MCF 10A (cell line): ENCODE measurements around the gene FAM3D. TPM values are rescaled to one million over a fixed set of nuclear protein-coding genes. Genes with fewer than 3 reads are reported as not detected.
A peak's percentile ranks its signal among the peaks of the same experiment; 100 is the strongest.

Experiments
- BruUV-seq: library from RNA; stranded (reverse); fragments of 400-500 nt; replicated peaks from 2 replicates; lab custom pipeline; 2021; lab: Mats Ljungman, UMichigan
- CTCF ChIA-PET: fragments of 300-600 bp; sonication (Branson Sonifier 250); formaldehyde crosslinking; extraction: SDS; loops from one replicate; lab custom pipeline; 2021; ENCODE audit warnings: antibody characterized with exemption, inconsistent platforms; lab: Yijun Ruan, JAX
- POLR2A ChIA-PET: fragments of 300-600, 350-650 bp; sonication (Branson Sonifier 250); formaldehyde crosslinking; extraction: SDS; loops from one replicate; lab custom pipeline; 2020; ENCODE audit warnings: antibody characterized with exemption, inconsistent platforms; lab: Yijun Ruan, JAX
- DNase-seq: peaks from one replicate; pipeline ENCODE4 v3.0.0-alpha.2; 2018; ENCODE audit not compliant: unreplicated experiment
- H3K27ac Mint-ChIP-seq: one replicate; pipeline ENCODE4 v1.8.0; 2022; ENCODE audit warnings: mild to moderate bottlenecking, low read depth, mixed read lengths; ENCODE audit not compliant: unreplicated experiment
- H3K27me3 Mint-ChIP-seq: one replicate; pipeline ENCODE4 v1.8.0; 2022; ENCODE audit warnings: mixed read lengths; ENCODE audit not compliant: insufficient read depth, unreplicated experiment
- H3K36me3 Mint-ChIP-seq: one replicate; pipeline ENCODE4 v1.8.0; 2022; ENCODE audit warnings: mild to moderate bottlenecking, moderate library complexity, mixed read lengths; ENCODE audit not compliant: insufficient read depth, unreplicated experiment
- H3K4me1 Mint-ChIP-seq: one replicate; pipeline ENCODE4 v1.8.0; 2022; ENCODE audit warnings: mixed read lengths; ENCODE audit not compliant: insufficient read depth, unreplicated experiment
- H3K4me3 Mint-ChIP-seq: one replicate; pipeline ENCODE4 v1.8.0; 2022; ENCODE audit warnings: mild to moderate bottlenecking, moderate library complexity, mixed read lengths; ENCODE audit not compliant: unreplicated experiment
- H3K9me3 Mint-ChIP-seq: one replicate; pipeline ENCODE4 v1.8.0; 2022; ENCODE audit warnings: mixed read lengths; ENCODE audit not compliant: unreplicated experiment
- CTCF ChIP-seq: fragments of 200-600 bp; IDR thresholded peaks from one replicate; pipeline ENCODE4 v1.8.0; 2022; ENCODE audit warnings: antibody characterized with exemption, mild to moderate bottlenecking; ENCODE audit not compliant: unreplicated experiment
- intact Hi-C: fragments of 100-400 bp; cut with micrococcal nuclease; formaldehyde crosslinking; loops from 2 replicates; pipeline ENCODE4 v1.14.1; 2022
- total RNA-seq: library from RNA; stranded (reverse); gene quantifications from 2 replicates; pipeline ENCODE4 v1.2.3, GENCODE V29; 2022

The FAM3D gene
- total RNA-seq, 1 experiment from 2014 or later: not detected

GRCh38 chr3:58660998-58661397, 5.6 kb downstream of the FAM3D start:
- Mint-ChIP-seq H3K27ac (no peak overlapping the region), H3K36me3 (no peaks in the 10 kb centered on the region), H3K4me1 (no peaks in the 10 kb centered on the region), H3K27me3 (peaks cover 18% of the 10 kb centered on the region), H3K4me3 (no peak overlapping the region), H3K9me3 (peaks cover 1% of the 10 kb centered on the region)
- no peak for TF ChIP-seq CTCF
- no peak for DNase-seq
- no TSS peak for BruUV-seq
- intact Hi-C loops: no loop called here
- CTCF ChIA-PET: interaction anchor here (0.5 to 1.2 kb wide), 6 partner anchors 20 to 105 kb away, joined by 3 to 4 read pairs (median 3); no protein-coding TSS in a partner anchor
- POLR2A ChIA-PET: no interaction called here

DNA sequence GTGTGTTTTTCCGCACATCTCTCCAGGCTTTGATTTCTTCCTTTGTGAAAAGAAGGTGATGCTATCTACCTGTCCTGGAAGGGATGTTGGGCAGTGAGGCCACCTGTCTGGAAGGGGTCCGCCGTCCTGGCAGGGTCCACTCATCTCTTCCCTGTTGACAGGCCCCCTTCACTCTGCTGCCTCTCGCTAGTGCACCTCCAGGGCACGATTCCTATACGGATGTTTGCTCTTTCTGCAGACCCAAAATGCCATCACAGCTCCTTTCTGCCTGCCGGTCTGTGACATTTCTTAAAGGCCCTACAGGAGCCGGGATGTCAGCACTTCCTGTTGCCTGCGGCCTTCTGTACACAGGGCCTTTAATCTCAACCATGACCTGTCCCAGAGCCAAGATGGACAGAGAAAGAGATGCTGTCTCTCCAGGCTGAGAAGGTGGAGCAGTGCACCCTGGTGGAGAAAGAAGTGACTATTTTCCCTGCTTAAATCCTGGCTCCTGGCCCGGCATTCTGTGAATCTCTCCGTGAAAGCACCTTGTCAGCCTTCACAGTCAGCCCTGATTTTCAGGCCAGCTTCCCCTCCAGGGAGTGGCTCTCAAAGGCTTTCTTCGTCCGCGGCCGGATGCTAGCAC, 7.4 kb downstream of the FAM3D start:
- no TSS peak for BruUV-seq
- Mint-ChIP-seq H3K27me3 (peaks cover 26% of the 10 kb centered on the region), H3K36me3 (no peaks in the 10 kb centered on the region), H3K27ac (no peak overlapping the region), H3K4me3 (no peak overlapping the region), H3K4me1 (no peaks in the 10 kb centered on the region), H3K9me3 (peaks cover 7% of the 10 kb centered on the region)
- intact Hi-C loops: loop anchor here (2.0 kb wide), 1 partner anchor 18 kb away; no protein-coding TSS in a partner anchor
- peak; percentile 56 for DNase-seq
- CTCF ChIA-PET: interaction anchor here (0.7 to 4.7 kb wide), 6 partner anchors 13 to 88 kb away, joined by 3 to 26 read pairs (median 3); no protein-coding TSS in a partner anchor
- peak; percentile 31 for TF ChIP-seq CTCF
- POLR2A ChIA-PET: no interaction called here

GRCh38 chr3:58658508-58658907, 8.1 kb downstream of the FAM3D start:
- TF ChIP-seq CTCF: no peak
- ChIA-PET POLR2A (no interaction called here), CTCF (interaction anchor here (0.7 to 4.7 kb wide), 5 partner anchors 12 to 417 kb away, joined by 3 to 26 read pairs (median 3); no protein-coding TSS in a partner anchor)
- peaks cover 28% of the 10 kb centered on the region for H3K27me3 Mint-ChIP-seq
- H3K4me1 Mint-ChIP-seq: no peaks in the 10 kb centered on the region
- intact Hi-C loops: loop anchor here (2.0 kb wide), 1 partner anchor 18 kb away; no protein-coding TSS in a partner anchor
- no peak for DNase-seq
- no peak overlapping the region for H3K4me3 Mint-ChIP-seq
- peaks cover 7% of the 10 kb centered on the region for H3K9me3 Mint-ChIP-seq
- BruUV-seq: no TSS peak
- no peaks in the 10 kb centered on the region for H3K36me3 Mint-ChIP-seq
- no peak overlapping the region for H3K27ac Mint-ChIP-seq

DNA sequence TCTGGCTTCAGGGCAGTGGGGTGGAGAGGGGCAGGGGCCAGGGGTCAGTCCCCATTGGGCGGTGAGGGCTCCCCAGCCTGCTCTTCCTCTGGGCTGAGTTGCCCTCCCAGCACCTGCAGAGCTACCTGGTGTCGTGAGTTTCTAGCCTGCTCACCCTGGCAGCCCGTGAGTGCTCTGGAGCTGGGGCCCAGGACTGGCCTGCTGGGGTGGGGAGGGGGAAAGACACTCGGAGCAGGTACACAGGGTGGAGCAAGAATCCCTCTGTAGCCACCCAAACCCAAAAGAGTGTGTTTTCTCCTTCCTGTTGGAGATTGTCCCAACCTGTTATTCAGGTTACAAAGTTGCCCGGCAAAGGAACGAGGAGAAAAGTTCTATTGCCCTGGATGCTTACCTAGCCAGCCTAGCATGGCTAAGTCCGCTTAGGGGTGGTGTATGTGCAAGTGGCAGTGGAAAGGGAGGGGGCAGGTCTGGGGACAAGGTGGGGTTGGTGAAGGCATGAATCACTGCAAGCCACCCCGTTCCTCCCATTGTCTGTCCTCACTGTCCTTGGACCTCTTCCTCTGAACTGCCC, 8.9 kb downstream of the FAM3D start:
- Mint-ChIP-seq H3K4me3 (no peak overlapping the region), H3K27ac (no peak overlapping the region), H3K27me3 (peaks cover 37% of the 10 kb centered on the region), H3K4me1 (no peaks in the 10 kb centered on the region), H3K9me3 (peaks cover 10% of the 10 kb centered on the region), H3K36me3 (no peaks in the 10 kb centered on the region)
- ChIA-PET POLR2A (no interaction called here), CTCF (interaction anchor here (4.7 kb wide), 1 partner anchor 17 kb away, joined by 26 read pairs; no protein-coding TSS in a partner anchor)
- no TSS peak for BruUV-seq
- DNase-seq: no peak
- intact Hi-C loops: loop anchor here (2.0 kb wide), 1 partner anchor 17 kb away; no protein-coding TSS in a partner anchor
- no peak for TF ChIP-seq CTCF
